K562 (cell line): ENCODE data around the gene HADH. TPM values are rescaled to one million over a fixed set of nuclear protein-coding genes. Genes with fewer than 3 reads are reported as not detected.

ENCODE experiments used
- ATAC-seq: fragments of 200-7000 bp; cut with Tn5 transposase; 3 replicates; pipeline ENCODE4 v1.9.1; 2020; ENCODE audit warnings: moderate library complexity
- BruUV-seq: library from RNA; stranded (reverse); fragments of 400-500 nt; replicated peaks from 2 replicates; lab custom pipeline; 2021; lab: Mats Ljungman, UMichigan
- CTCF ChIA-PET: fragments of 300-600 bp; formaldehyde crosslinking; extraction: SDS; loops from one replicate; lab custom pipeline; 2021; ENCODE audit warnings: low intra/inter-chr PET ratio; lab: Yijun Ruan, JAX
- POLR2A ChIA-PET: fragments of 300-600, 350-650 bp; sonication (Branson Sonifier 250); formaldehyde crosslinking; extraction: SDS; loops from one replicate; lab custom pipeline; 2021; ENCODE audit warnings: antibody characterized with exemption, inconsistent platforms; lab: Yijun Ruan, JAX
- DNase-seq, 4 experiments: peaks; one replicate each; pipeline versions ENCODE4 v3.0.0 to v3.0.0-alpha.2; 2011 to 2018; ENCODE audit warnings: low spot score in 3 of 4, mixed read lengths in 3 of 4; ENCODE audit errors: extremely low read depth in 1 of 4
- FAIRE-seq: peaks from 2 replicates; lab custom pipeline; 2011; peaks lifted over from hg19 to GRCh38; lab: Jason Lieb, UNC
- H2AFZ ChIP-seq: 2 replicates; pipeline ENCODE4 v1.6.0; 2011; ENCODE audit warnings: low read depth, low read length, control low read depth, inconsistent platforms
- H3K27ac ChIP-seq: fragments of 200-600 bp; 3 replicates; pipeline ENCODE4 v1.8.0; 2011; ENCODE audit warnings: low read depth, mild to moderate bottlenecking, control low read depth, inconsistent platforms, low read length, moderate library complexity, mixed read lengths; ENCODE audit errors: extremely low read depth
- H3K27me3 ChIP-seq, 2 experiments: fragments of 300-600 bp in 1 of 2; 2 replicates in 1 of 2; 3 replicates in 1 of 2; pipeline versions ENCODE4 v1.6.0 to v1.8.0; 2011; ENCODE audit warnings: inconsistent platforms in 2 of 2, low read length in 2 of 2, mild to moderate bottlenecking in 1 of 2, mixed read lengths in 1 of 2, moderate library complexity in 1 of 2; ENCODE audit not compliant: control insufficient read depth in 2 of 2, insufficient read depth in 2 of 2
- H3K36me3 ChIP-seq: fragments of 300-600 bp; 3 replicates; pipeline ENCODE4 v1.8.0; 2011; ENCODE audit warnings: mild to moderate bottlenecking, low read length, inconsistent platforms; ENCODE audit not compliant: control insufficient read depth, insufficient read depth
- H3K4me1 ChIP-seq, 2 experiments: fragments of 200-600 bp in 1 of 2; replicated peaks in 1 of 2; 2 replicates in 1 of 2; 3 replicates in 1 of 2; pipeline versions ENCODE4 v1.5.1 to v1.8.0; 2011; ENCODE audit warnings: inconsistent platforms in 2 of 2, low read length in 2 of 2, mild to moderate bottlenecking in 1 of 2, mixed read lengths in 1 of 2, moderate library complexity in 1 of 2; ENCODE audit not compliant: control insufficient read depth in 2 of 2, insufficient read depth in 2 of 2
- H3K4me2 ChIP-seq: 2 replicates; pipeline ENCODE4 v1.6.1; 2011; ENCODE audit warnings: low read length, control low read depth, inconsistent platforms, mixed read lengths; ENCODE audit not compliant: insufficient read depth
- H3K4me3 ChIP-seq: fragments of 200-600 bp; sonication (generic), shearing (Covaris generic); 2 replicates; pipeline ENCODE4 v1.5.1; 2016; ENCODE audit warnings: control low read depth, inconsistent platforms
- H3K79me2 ChIP-seq: fragments of 200-600 bp; 3 replicates; pipeline ENCODE4 v1.8.0; 2011; ENCODE audit warnings: low read length, inconsistent platforms; ENCODE audit not compliant: control insufficient read depth, insufficient read depth
- H3K9ac ChIP-seq, 2 experiments: 2 replicates each; pipeline versions ENCODE4 v1.6.0 to v1.6.1; 2011; ENCODE audit warnings: low read depth in 2 of 2, low read length in 2 of 2, control low read depth in 1 of 2, inconsistent platforms in 1 of 2, mild to moderate bottlenecking in 1 of 2, mixed read lengths in 1 of 2; ENCODE audit not compliant: insufficient read depth in 1 of 2
- H3K9me1 ChIP-seq: one replicate; pipeline ENCODE4 v1.6.0; 2011; ENCODE audit warnings: inconsistent platforms, mild to moderate bottlenecking, low read length, moderate library complexity; ENCODE audit not compliant: control insufficient read depth, insufficient read depth
- H3K9me3 ChIP-seq: replicated peaks from 2 replicates; pipeline ENCODE4 v1.5.1; 2011; ENCODE audit warnings: low read depth, low read length, inconsistent platforms; ENCODE audit not compliant: control insufficient read depth, insufficient read depth
- H4K20me1 ChIP-seq: replicated peaks from 2 replicates; pipeline ENCODE4 v1.6.1; 2011; ENCODE audit warnings: low read length, inconsistent platforms, mixed read lengths; ENCODE audit not compliant: control insufficient read depth, insufficient read depth
- BCOR ChIP-seq: fragments of 450-650 bp; IDR thresholded peaks from 2 replicates; pipeline ENCODE4 v1.6.1; 2016
- HDAC1 ChIP-seq, 2 experiments: fragments of 450-650 bp; IDR thresholded peaks; 2 replicates each; pipeline ENCODE4 v1.6.1; 2016 to 2017; ENCODE audit warnings: inconsistent platforms in 1 of 2, mild to moderate bottlenecking in 1 of 2, moderate library complexity in 1 of 2
- IFI16 ChIP-seq: fragments of 250-450 bp; sonication (Bioruptor Pico); IDR thresholded peaks from 2 replicates; pipeline ENCODE4 v2.1.2; 2022; ENCODE audit warnings: mild to moderate bottlenecking, inconsistent platforms
- KLF16 ChIP-seq: IDR thresholded peaks from 2 replicates; pipeline ENCODE4 v1.6.1; 2016; ENCODE audit warnings: antibody characterized with exemption
- NFRKB ChIP-seq: fragments of 450-650 bp; IDR thresholded peaks from 2 replicates; pipeline ENCODE4 v1.6.1; 2016; ENCODE audit warnings: low read depth
- SMARCA4 ChIP-seq: fragments of 450-650 bp; IDR thresholded peaks from 2 replicates; pipeline ENCODE4 v1.6.1; 2016
- SRSF9 ChIP-seq: fragments of 200-400 bp; formaldehyde crosslinking; IDR thresholded peaks from 2 replicates; pipeline ENCODE4 v1.6.1; 2017; ENCODE audit warnings: low read depth, low read length, borderline replicate concordance
- ZNF197 ChIP-seq: fragments of 200-800 bp; sonication (Bioruptor generic); IDR thresholded peaks from 2 replicates; pipeline ENCODE4 v1.6.1; 2016; ENCODE audit warnings: low read depth, missing genetic modification characterization, missing compliant biosample characterization
- ZNF561 ChIP-seq: fragments of 450-650 bp; formaldehyde crosslinking; conservative IDR thresholded peaks from 2 replicates; pipeline ENCODE4 v1.4.0; 2020; ENCODE audit warnings: mild to moderate bottlenecking, moderate library complexity
- ZNF707 ChIP-seq: fragments of 250-450 bp; sonication (Bioruptor Pico); conservative IDR thresholded peaks from 2 replicates; pipeline ENCODE4 v1.8.0; 2022; ENCODE audit warnings: inconsistent platforms, mild to moderate bottlenecking, moderate library complexity
- ZZZ3 ChIP-seq: fragments of 450-650 bp; IDR thresholded peaks from 2 replicates; pipeline ENCODE4 v1.6.1; 2016; ENCODE audit warnings: antibody characterized with exemption, mild to moderate bottlenecking, moderate library complexity
- WGBS: fragments of 100-300 bp; shearing (Covaris generic); methylation state at CpG from one replicate; pipeline ENCODE4 v1.1.6; 2016; ENCODE audit warnings: low coverage, mixed read lengths; ENCODE audit not compliant: insufficient coverage; ENCODE audit errors: missing lambda C conversion rate; 5-methylcytosine and 5-hydroxymethylcytosine counted together
- in situ Hi-C: fragments of 300-500 bp; cut with MboI; formaldehyde crosslinking; loops from 4 replicates; pipeline ENCODE4 v1.15.0; 2018; ENCODE audit warnings: inconsistent platforms, mixed read lengths
- intact Hi-C: fragments of 100-400 bp; cut with micrococcal nuclease; formaldehyde crosslinking; loops from 2 replicates; pipeline ENCODE4 v1.14.2; 2022
- polyA plus RNA-seq, 8 experiments: library from polyadenylated mRNA; depleted of rRNA in 4 of 8; stranded (reverse) in 5 of 8; unstranded in 3 of 8; fragments of >200 nt; fragmentation: Nextera tagmentation in 2 of 8; fragmentation: Illumina TruSeq in 1 of 8; extraction: Ambion mirVana in 2 of 8; extraction: Trizol in 1 of 8; gene quantifications; 2 replicates each; pipeline versions ENCODE4 v1.2.1 to v1.2.3, GENCODE V29; 2011 to 2014; ENCODE audit warnings: inconsistent platforms in 1 of 8, missing spikeins in 1 of 8
- total RNA-seq, 7 experiments: library from RNA; depleted of rRNA in 6 of 7; stranded (reverse); fragments of >200 nt in 6 of 7; fragmentation: Illumina TruSeq in 2 of 7; extraction: Trizol in 2 of 7; gene quantifications; 2 replicates each; pipeline versions ENCODE4 v1.2.1 to v1.2.3, GENCODE V29; 2011 to 2021; ENCODE audit warnings: low replicate concordance in 1 of 7
- TF ChIP-seq, protein P1 (sequence below): fragments of 250-450 bp; sonication (Bioruptor Pico); IDR thresholded peaks from 2 replicates; pipeline ENCODE4 v1.5.0; 2021; ENCODE audit warnings: mild to moderate bottlenecking, moderate library complexity
- TF ChIP-seq, protein P2 (sequence below): fragments of 150-350 bp; IDR thresholded peaks from 2 replicates; pipeline ENCODE4 v1.6.1; 2014; ENCODE audit warnings: low read depth, mild to moderate bottlenecking, low read length, borderline replicate concordance
- TF ChIP-seq, protein P3 (sequence below): fragments of 250-450 bp; sonication (Bioruptor Pico); IDR thresholded peaks from 2 replicates; pipeline ENCODE4 v1.5.0; 2020; ENCODE audit warnings: mild to moderate bottlenecking

Gene HADH
- total and polyA plus RNA-seq, 9 of the 15 experiments (the other 6 are each of a cell fraction or from before 2014, with no cell fraction given), result 9.4 to 73.3 (median 32.8) TPM

DNA sequence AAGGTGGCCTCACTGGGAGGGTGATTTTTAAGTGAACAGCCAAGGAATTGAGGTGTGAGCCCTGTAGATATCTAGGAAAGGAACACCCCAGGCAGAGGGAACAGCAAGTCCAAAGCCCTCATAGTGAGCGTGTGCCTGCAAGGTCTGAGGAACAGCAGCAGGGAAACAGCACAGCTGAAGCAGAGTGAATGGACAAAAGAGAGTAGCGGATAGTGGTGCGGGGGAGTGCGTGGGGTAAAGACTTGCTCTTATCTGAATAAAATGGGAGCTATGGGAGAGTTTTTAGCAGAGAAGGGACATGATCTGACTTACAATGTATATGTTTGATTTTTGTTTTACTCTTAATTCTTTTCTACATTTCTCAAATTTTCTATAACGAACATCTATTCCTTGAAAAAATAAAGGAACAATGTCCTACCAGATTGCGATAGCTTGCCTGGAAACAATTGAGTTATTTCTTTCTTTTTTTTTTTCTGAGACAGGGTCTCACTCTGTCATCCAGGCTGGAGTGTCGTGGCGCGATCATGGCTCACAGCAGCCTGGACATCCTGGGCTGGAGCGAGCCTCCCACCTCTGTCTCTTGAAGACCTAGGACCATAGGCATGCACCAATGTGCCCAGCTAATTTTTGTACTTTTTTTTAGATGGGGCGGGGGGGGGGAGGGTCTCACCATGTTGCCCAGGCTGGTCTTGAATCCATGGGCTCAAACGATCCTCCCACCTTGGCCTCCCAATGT is 19.5 kb upstream of the HADH start:
- Histone ChIP-seq H4K20me1 (no peaks in the 10 kb centered on the region; the same call in 1 of the 2 replicates), H2AFZ (peak overlapping the region; percentile 70; the same call in 1 of the 2 replicates), H3K9me1 (no peaks in the 10 kb centered on the region), H3K9ac (peak overlapping the region in 1 of 2 experiments; percentile 56; a peak in 1 of 4 replicates), H3K4me3 (no peak overlapping the region), H3K4me1 (peaks cover 3 to 7% of the 10 kb centered on the region in 2 experiments; a peak in 1 of 5 replicates), H3K9me3 (no peaks in the 10 kb centered on the region; the same call in 1 of the 2 replicates), H3K4me2 (peak overlapping the region; percentile 33; the same call in 1 of the 2 replicates), H3K27ac (no peak overlapping the region), H3K27me3 (no peaks in the 10 kb centered on the region), H3K36me3 (no peaks in the 10 kb centered on the region), H3K79me2 (no peaks in the 10 kb centered on the region)
- DNase-seq (peak in 2 of 4 experiments; percentile 28 to 65), FAIRE-seq (peak; percentile 52), ATAC-seq (peak; percentile 91)
- in situ Hi-C loops, result no loop called here
- intact Hi-C loops, result no loop called here
- WGBS, result 35% methylated on average over 11 of the region's 12 CpGs
- BruUV-seq, result no TSS peak
- POLR2A ChIA-PET, result no interaction called here
- CTCF ChIA-PET, result no interaction called here
- TF ChIP-seq IFI16, result no peak
- no peak for TF ChIP-seq ZNF197 (CRISPR knock-in tag)
- TF ChIP-seq SRSF9, result no peak
- no peak for TF ChIP-seq ZZZ3
- TF ChIP-seq, protein P1, sequence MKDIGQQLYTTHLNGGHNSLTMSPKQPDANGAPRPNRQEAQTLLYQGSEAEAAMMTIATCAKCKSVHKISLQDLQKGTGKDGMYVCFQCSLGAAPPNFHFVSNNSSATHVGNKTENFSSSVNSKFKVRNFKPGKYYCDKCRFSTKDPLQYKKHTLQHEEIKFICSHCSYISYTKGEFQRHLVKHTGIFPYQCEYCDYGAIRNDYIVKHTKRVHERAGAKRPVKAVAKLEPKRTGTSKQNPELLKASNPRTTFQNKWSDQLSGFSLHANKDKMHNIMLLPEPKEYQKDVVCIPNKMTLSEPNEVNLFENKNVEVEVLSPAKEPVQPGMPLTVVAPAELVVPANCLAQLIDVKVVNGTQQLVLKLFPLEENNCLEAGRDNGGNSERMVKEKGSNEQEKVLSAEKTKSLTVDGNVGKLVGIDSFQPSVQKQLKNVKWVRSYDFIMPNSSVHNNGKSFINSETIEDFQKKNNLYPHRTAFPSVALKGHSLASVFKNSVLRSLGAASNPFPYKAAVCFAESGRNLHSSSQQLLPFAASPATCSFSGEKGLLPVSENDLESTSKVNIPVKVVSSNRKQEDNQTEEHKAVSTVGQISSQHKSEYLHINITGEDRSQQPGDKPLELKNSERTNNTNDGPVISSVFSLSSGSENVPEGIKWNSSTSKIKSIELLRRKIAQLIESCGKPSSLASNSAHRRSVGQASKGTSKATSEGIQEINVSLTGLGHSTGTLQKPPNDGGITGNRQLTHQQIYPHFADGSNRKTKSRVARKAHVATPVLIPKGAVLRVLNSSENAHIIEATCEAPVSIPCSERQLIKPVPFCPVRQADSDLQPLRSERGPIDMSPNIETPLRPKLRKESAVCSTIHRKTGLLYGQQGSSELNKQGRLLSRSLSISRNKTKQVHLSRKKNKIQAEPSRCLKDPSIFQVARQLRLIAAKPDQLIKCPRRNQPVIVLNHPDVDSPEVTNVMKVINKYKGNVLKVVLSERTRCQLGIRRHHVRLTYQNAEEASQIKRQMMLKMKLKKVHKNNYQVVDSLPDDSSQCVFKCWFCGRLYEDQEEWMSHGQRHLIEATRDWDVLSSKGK (CRISPR knock-in tag), result no peak
- TF ChIP-seq ZNF707 (CRISPR knock-in tag), result no peak
- 0 out of 4 replicates have a peak, but pooled peaks of 1 of the 2 experiments have one; percentile 26 for TF ChIP-seq HDAC1 (IDR thresholded peaks at IDR 0.05)
- peak; percentile 45; the same call in 1 of the 2 replicates for TF ChIP-seq KLF16
- TF ChIP-seq, protein P2, sequence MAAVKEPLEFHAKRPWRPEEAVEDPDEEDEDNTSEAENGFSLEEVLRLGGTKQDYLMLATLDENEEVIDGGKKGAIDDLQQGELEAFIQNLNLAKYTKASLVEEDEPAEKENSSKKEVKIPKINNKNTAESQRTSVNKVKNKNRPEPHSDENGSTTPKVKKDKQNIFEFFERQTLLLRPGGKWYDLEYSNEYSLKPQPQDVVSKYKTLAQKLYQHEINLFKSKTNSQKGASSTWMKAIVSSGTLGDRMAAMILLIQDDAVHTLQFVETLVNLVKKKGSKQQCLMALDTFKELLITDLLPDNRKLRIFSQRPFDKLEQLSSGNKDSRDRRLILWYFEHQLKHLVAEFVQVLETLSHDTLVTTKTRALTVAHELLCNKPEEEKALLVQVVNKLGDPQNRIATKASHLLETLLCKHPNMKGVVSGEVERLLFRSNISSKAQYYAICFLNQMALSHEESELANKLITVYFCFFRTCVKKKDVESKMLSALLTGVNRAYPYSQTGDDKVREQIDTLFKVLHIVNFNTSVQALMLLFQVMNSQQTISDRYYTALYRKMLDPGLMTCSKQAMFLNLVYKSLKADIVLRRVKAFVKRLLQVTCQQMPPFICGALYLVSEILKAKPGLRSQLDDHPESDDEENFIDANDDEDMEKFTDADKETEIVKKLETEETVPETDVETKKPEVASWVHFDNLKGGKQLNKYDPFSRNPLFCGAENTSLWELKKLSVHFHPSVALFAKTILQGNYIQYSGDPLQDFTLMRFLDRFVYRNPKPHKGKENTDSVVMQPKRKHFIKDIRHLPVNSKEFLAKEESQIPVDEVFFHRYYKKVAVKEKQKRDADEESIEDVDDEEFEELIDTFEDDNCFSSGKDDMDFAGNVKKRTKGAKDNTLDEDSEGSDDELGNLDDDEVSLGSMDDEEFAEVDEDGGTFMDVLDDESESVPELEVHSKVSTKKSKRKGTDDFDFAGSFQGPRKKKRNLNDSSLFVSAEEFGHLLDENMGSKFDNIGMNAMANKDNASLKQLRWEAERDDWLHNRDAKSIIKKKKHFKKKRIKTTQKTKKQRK, result no peak
- TF ChIP-seq, protein P3, sequence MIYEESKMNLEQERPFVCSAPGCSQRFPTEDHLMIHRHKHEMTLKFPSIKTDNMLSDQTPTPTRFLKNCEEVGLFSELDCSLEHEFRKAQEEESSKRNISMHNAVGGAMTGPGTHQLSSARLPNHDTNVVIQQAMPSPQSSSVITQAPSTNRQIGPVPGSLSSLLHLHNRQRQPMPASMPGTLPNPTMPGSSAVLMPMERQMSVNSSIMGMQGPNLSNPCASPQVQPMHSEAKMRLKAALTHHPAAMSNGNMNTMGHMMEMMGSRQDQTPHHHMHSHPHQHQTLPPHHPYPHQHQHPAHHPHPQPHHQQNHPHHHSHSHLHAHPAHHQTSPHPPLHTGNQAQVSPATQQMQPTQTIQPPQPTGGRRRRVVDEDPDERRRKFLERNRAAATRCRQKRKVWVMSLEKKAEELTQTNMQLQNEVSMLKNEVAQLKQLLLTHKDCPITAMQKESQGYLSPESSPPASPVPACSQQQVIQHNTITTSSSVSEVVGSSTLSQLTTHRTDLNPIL (CRISPR knock-in tag), result no peak
- no peak for TF ChIP-seq NFRKB
- TF ChIP-seq ZNF561, result no peak
- TF ChIP-seq BCOR, result no peak
- peak; percentile 67; the same call in 1 of the 2 replicates for TF ChIP-seq SMARCA4
